ENCODE data around the gene DGKI. TPM values are rescaled to one million over a fixed set of nuclear protein-coding genes. Genes with fewer than 3 reads are reported as not detected.

DGKI gene
- total and polyA plus RNA-seq, 2 of the 4 experiments (the other 2 are of a cell fraction): 3.9 to 15.8 TPM

DNA sequence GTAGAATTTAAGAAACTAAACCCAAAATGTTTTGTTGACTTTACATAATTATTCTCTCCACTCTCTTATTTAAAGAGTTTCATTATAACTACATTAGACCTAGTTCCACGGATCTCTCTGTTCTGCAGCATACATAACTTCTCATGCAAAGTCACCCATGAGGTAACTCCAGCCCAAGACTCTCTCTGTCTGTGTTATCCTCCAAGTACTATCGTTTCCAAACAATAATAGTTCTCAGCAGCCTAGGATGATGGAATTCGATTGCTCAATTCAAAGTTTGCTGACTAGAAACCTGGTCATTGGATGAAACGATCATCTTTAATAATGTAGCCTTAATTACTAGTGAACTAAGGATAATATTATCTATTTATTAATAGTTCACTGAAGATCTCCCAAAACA is 300.1 kb downstream of the DGKI start:
- Histone ChIP-seq H4K5ac (ENCODE audit: low read depth, low read length) (no peak overlapping the region), H3K27ac (ENCODE audit: insufficient read depth, low read length) (no peak overlapping the region), H3K36me3 (ENCODE audit: control insufficient read depth, insufficient read depth, low read length) (no peaks in the 10 kb centered on the region), H2BK5ac (ENCODE audit: low read depth, low read length, poor library complexity, severe bottlenecking) (no peak overlapping the region), H3K9me3 (ENCODE audit: control insufficient read depth, insufficient read depth, low read length) (no peaks in the 10 kb centered on the region), H3K4ac (ENCODE audit: low read depth, low read length) (no peak overlapping the region), H3K4me1 (ENCODE audit: control insufficient read depth, insufficient read depth, low read length) (peaks cover 2% of the 10 kb centered on the region), H3K56ac (ENCODE audit: extremely low read depth, insufficient read depth, low read length) (no peak overlapping the region), H3K9ac (ENCODE audit: low read depth, low read length) (no peak overlapping the region), H4K8ac (ENCODE audit: low read depth in 2 of 2, low read length in 2 of 2) (no peak overlapping the region), H2BK15ac (ENCODE audit: low read depth, low read length) (no peak overlapping the region), H3K79me1 (ENCODE audit: low read depth in 1 of 2, low read length in 2 of 2) (no peaks in the 10 kb centered on the region), H3K23ac (ENCODE audit: low read depth, low read length) (no peak overlapping the region), H3K14ac (replicated peaks; ENCODE audit: low read depth, low read length) (no peak overlapping the region), H4K91ac (ENCODE audit: insufficient read depth, low read depth, low read length) (no peak overlapping the region), H2BK120ac (ENCODE audit: low read depth, low read length) (no peak overlapping the region), H2AK9ac (replicated peaks; ENCODE audit: low read depth, low read length, poor library complexity) (no peak overlapping the region), H3K4me2 (ENCODE audit: low read depth, low read length) (no peak overlapping the region), H3K9me1 (ENCODE audit: insufficient read depth, low read length) (no peaks in the 10 kb centered on the region), H2AK5ac (ENCODE audit: low read depth, low read length) (no peak overlapping the region), H3K18ac (ENCODE audit: low read depth, low read length) (no peak overlapping the region), H2AFZ (replicated peaks; ENCODE audit: low read length, poor library complexity) (no peak overlapping the region), H3K27me3 (ENCODE audit: control insufficient read depth, insufficient read depth, low read length) (no peaks in the 10 kb centered on the region), H4K20me1 (ENCODE audit: insufficient read depth, low read length) (no peaks in the 10 kb centered on the region), H3K4me3 (ENCODE audit: insufficient read depth, low read depth, low read length) (no peak overlapping the region), H2BK20ac (ENCODE audit: low read depth, low read length) (no peak overlapping the region)
- peak; percentile 74 for DNase-seq
- in situ Hi-C loops (cut with MboI; ENCODE audit: low sequenced_read_pairs): no loop called here
- dilution Hi-C loops (cut with HindIII; ENCODE audit: low sequenced_read_pairs, unreplicated experiment): no loop called here
- POLR2A ChIA-PET (ENCODE audit: unreplicated experiment): no interaction called here
- peak; percentile 83 for ATAC-seq (ENCODE audit: low read depth)
- CTCF ChIA-PET: interaction anchor here (1.0 kb wide), 1 partner anchor 45 kb away, joined by 3 read pairs; no protein-coding TSS in a partner anchor
- TF ChIP-seq, protein P1, sequence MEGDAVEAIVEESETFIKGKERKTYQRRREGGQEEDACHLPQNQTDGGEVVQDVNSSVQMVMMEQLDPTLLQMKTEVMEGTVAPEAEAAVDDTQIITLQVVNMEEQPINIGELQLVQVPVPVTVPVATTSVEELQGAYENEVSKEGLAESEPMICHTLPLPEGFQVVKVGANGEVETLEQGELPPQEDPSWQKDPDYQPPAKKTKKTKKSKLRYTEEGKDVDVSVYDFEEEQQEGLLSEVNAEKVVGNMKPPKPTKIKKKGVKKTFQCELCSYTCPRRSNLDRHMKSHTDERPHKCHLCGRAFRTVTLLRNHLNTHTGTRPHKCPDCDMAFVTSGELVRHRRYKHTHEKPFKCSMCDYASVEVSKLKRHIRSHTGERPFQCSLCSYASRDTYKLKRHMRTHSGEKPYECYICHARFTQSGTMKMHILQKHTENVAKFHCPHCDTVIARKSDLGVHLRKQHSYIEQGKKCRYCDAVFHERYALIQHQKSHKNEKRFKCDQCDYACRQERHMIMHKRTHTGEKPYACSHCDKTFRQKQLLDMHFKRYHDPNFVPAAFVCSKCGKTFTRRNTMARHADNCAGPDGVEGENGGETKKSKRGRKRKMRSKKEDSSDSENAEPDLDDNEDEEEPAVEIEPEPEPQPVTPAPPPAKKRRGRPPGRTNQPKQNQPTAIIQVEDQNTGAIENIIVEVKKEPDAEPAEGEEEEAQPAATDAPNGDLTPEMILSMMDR (conservative IDR thresholded peaks at IDR 0.05; ENCODE audit: low read depth, low read length): no peak
- TF ChIP-seq POLR2A (IDR thresholded peaks at IDR 0.05; ENCODE audit: low read depth, low read length): no peak
- 0 out of 2 replicates have a peak, but pooled peaks have one; percentile 11 for TF ChIP-seq NFE2L2 (IDR thresholded peaks at IDR 0.05; ENCODE audit: low read depth, low read length)
- no peak for TF ChIP-seq MXI1 (IDR thresholded peaks at IDR 0.05; ENCODE audit: borderline replicate concordance, low read depth, low read length)
- TF ChIP-seq CEBPB (IDR thresholded peaks at IDR 0.05; ENCODE audit: low read depth, low read length): peak; percentile 90
- TF ChIP-seq RAD21 (IDR thresholded peaks at IDR 0.05; ENCODE audit: low read length): no peak
- TF ChIP-seq ELK1 (IDR thresholded peaks at IDR 0.05; ENCODE audit: borderline replicate concordance, low read depth, low read length): no peak
- TF ChIP-seq, protein P2, sequence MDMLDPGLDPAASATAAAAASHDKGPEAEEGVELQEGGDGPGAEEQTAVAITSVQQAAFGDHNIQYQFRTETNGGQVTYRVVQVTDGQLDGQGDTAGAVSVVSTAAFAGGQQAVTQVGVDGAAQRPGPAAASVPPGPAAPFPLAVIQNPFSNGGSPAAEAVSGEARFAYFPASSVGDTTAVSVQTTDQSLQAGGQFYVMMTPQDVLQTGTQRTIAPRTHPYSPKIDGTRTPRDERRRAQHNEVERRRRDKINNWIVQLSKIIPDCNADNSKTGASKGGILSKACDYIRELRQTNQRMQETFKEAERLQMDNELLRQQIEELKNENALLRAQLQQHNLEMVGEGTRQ (IDR thresholded peaks at IDR 0.05; ENCODE audit: low read depth, low read length): no peak
- intact Hi-C loops (cut with micrococcal nuclease): no loop called here
- WGBS, 2 experiments (ENCODE audit: extremely low coverage in 2 of 2, insufficient read length in 1 of 2): 89% methylated on average over 1 of the region's 4 CpGs; no CpG with 5 or more reads in 1 of the 2 experiments
- no TSS peak for BruUV-seq (replicated peaks)
